Omental fat pad (tissue), 4 donors: ENCODE results near the gene SLC5A11. TPM values are rescaled to one million over a fixed set of nuclear protein-coding genes. Genes with fewer than 3 reads are reported as not detected.
A peak's percentile ranks its signal among the peaks of the same experiment; 100 is the strongest.

ENCODE experiments used
- ATAC-seq: fragments of 150-250 bp; one replicate; pipeline ENCODE4 v1.9.1; 2016; ENCODE audit warnings: mild to moderate bottlenecking, moderate library complexity; ENCODE audit not compliant: low FRiP score
- DNase-seq: peaks from one replicate; pipeline ENCODE4 v3.0.0-alpha.2; 2019; ENCODE audit warnings: low spot score
- total RNA-seq, 4 donors: library from RNA; depleted of rRNA; stranded (reverse); fragments of >200 nt; gene quantifications; one replicate each; pipeline ENCODE4 v1.1.0, GENCODE V29; 2016
- TF ChIP-seq, protein P1 (sequence below), 3 donors: fragments of 450-650 bp; IDR thresholded peaks; one replicate each; pipeline ENCODE4 v1.5.1; 2016 to 2017; ENCODE audit warnings: antibody characterized with exemption in 3 of 3, mild to moderate bottlenecking in 3 of 3, moderate library complexity in 2 of 3

SLC5A11 gene
- total RNA-seq, 4 donors from 2014 or later, result 0.12 to 0.32 (median 0.28) TPM; not detected in 1

- DNase-seq (no peak), ATAC-seq (no peak)
- TF ChIP-seq, protein P1, sequence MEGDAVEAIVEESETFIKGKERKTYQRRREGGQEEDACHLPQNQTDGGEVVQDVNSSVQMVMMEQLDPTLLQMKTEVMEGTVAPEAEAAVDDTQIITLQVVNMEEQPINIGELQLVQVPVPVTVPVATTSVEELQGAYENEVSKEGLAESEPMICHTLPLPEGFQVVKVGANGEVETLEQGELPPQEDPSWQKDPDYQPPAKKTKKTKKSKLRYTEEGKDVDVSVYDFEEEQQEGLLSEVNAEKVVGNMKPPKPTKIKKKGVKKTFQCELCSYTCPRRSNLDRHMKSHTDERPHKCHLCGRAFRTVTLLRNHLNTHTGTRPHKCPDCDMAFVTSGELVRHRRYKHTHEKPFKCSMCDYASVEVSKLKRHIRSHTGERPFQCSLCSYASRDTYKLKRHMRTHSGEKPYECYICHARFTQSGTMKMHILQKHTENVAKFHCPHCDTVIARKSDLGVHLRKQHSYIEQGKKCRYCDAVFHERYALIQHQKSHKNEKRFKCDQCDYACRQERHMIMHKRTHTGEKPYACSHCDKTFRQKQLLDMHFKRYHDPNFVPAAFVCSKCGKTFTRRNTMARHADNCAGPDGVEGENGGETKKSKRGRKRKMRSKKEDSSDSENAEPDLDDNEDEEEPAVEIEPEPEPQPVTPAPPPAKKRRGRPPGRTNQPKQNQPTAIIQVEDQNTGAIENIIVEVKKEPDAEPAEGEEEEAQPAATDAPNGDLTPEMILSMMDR (IDR thresholded peaks at IDR 0.05), result no peak
Observed at GRCh38 chr16:24815021-24815420, 30.7 kb upstream of the SLC5A11 start.

DNA sequence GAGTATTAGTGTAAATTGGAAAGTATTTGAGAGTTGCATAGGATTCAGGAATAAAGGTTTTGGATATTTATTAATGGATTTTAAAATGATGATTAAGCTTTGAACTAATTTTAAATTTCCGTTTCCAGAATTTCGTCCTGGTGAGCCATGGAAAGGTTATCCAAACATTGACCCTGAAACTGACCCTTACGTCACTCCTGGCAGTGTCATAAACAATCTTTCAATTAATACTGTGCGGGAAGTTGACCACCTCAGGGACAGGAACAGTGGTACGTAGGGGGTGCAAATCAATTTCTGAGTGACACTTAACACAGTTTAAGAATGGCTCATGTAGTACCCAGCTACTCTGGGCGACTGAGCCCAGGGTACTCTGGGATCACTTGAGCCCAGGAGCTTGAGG, 29.1 kb upstream of the SLC5A11 start:
- TF ChIP-seq, protein P1 (IDR thresholded peaks at IDR 0.05), result no peak
- no peak for DNase-seq
- no peak for ATAC-seq

DNA sequence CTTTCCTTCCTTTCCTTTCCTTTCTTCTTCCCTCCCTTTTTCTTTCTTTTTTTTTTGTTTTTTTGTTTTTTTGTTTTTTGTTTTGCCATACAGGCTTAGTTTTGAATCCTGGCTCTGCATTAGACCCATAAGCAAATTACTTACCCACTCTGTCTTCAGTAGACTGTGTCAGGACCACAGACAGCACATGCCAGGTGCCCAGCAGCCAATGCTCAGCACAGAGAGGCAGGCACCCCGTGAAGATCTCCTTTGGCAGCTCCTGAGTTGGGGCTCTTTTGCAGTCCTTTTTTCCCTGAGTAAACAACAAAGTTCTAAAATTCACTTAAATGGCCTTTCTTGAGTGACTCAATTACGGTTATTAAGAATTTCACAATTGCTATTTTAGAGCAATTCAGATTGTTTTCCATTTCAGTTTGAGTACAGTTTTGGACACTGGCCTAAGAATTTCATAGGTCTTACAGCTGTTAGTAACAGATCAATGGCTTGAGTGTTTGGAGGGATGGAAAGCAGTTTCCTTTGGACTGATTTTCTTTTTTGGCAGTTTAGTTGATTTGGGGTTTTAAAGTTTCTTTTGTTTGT, 26.2 kb upstream of the SLC5A11 start:
- TF ChIP-seq, protein P1 (IDR thresholded peaks at IDR 0.05), result no peak
- no peak for DNase-seq
- no peak for ATAC-seq

GRCh38 chr16:24820522-24820921, 25.2 kb upstream of the SLC5A11 start:
- DNase-seq (no peak), ATAC-seq (peak; percentile 42)

GRCh38 chr16:24821129-24821528, 24.6 kb upstream of the SLC5A11 start:
- TF ChIP-seq, protein P1 (IDR thresholded peaks at IDR 0.05), result no peak
- DNase-seq, result no peak
- ATAC-seq, result peak; percentile 58

More at GRCh38 chr16:24820522-24820921, 25.2 kb upstream of the SLC5A11 start:
- TF ChIP-seq, protein P1 (IDR thresholded peaks at IDR 0.05), result no peak

- DNase-seq (no peak), ATAC-seq (no peak)
- TF ChIP-seq, protein P1 (IDR thresholded peaks at IDR 0.05), result no peak
Observed at GRCh38 chr16:24822542-24822941, 23.2 kb upstream of the SLC5A11 start.

DNA sequence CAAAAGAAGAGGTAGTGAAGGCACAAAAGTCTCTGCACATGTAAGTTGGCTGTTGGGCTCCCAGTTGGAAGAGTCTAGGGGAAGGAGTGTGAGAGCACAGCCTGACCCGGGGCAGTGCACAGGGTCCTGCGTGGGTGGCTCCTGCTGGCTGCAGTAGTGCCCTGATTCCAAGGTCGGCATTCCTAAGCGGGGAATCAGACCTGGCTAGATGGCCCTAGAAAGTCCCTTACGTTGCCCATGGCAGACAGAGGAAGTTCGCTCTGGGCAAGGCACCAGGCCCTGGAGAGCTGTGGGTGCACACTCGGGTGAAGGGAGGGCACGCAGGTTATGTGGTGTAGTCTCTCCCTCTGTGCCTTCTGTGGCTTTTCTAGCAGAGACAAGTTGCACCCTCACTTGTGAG, 22.8 kb upstream of the SLC5A11 start:
- ATAC-seq, result peak; percentile 11
- DNase-seq, result no peak
- TF ChIP-seq, protein P1 (IDR thresholded peaks at IDR 0.05), result no peak
